ENCODE results near the gene LAMC1.

DNA sequence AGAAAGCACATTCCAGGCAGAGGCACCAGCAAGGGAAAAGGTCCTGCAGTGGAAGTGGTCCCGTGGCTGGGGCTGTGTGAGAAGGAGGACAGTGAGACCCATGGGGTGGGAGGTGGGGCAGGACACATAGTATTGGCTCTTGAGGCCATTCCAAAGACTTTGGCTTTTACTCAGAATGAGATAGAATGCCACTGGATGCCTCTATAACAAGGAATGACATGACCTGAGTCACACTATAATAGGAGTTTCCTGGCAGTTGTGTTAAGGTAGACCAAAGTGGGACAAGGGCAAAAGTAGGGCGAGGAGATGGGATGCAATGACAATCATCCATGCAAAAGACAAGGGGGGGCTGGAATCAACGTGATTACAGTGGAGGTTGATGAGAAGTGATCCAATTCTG lies 138.2 kb downstream of the LAMC1 start:
- TF ChIP-seq CTCF (IDR thresholded peaks at IDR 0.05) (no peak), SIN3A (IDR thresholded peaks at IDR 0.05; ENCODE audit: borderline replicate concordance, insufficient read depth, low read depth, low read length) (no peak), POLR2AphosphoS5 (IDR thresholded peaks at IDR 0.05; ENCODE audit: low read depth, low read length) (no peak), TCF7L2 (IDR thresholded peaks at IDR 0.05; ENCODE audit: low read depth, low read length) (no peak)
- TF ChIP-seq, protein P1, sequence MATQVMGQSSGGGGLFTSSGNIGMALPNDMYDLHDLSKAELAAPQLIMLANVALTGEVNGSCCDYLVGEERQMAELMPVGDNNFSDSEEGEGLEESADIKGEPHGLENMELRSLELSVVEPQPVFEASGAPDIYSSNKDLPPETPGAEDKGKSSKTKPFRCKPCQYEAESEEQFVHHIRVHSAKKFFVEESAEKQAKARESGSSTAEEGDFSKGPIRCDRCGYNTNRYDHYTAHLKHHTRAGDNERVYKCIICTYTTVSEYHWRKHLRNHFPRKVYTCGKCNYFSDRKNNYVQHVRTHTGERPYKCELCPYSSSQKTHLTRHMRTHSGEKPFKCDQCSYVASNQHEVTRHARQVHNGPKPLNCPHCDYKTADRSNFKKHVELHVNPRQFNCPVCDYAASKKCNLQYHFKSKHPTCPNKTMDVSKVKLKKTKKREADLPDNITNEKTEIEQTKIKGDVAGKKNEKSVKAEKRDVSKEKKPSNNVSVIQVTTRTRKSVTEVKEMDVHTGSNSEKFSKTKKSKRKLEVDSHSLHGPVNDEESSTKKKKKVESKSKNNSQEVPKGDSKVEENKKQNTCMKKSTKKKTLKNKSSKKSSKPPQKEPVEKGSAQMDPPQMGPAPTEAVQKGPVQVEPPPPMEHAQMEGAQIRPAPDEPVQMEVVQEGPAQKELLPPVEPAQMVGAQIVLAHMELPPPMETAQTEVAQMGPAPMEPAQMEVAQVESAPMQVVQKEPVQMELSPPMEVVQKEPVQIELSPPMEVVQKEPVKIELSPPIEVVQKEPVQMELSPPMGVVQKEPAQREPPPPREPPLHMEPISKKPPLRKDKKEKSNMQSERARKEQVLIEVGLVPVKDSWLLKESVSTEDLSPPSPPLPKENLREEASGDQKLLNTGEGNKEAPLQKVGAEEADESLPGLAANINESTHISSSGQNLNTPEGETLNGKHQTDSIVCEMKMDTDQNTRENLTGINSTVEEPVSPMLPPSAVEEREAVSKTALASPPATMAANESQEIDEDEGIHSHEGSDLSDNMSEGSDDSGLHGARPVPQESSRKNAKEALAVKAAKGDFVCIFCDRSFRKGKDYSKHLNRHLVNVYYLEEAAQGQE (IDR thresholded peaks at IDR 0.05; ENCODE audit: insufficient read depth in 1 of 2, low read depth in 2 of 2, low read length in 1 of 2), result no peak

All from Panc1 (cell line).